ENCODE results near the gene NFILZ.
"Not testable (repeated sequence)": the region's sequence is repeated elsewhere in the genome, so short reads cannot be mapped to it uniquely, and the experiment has no call there.

Gene NFILZ

DNA sequence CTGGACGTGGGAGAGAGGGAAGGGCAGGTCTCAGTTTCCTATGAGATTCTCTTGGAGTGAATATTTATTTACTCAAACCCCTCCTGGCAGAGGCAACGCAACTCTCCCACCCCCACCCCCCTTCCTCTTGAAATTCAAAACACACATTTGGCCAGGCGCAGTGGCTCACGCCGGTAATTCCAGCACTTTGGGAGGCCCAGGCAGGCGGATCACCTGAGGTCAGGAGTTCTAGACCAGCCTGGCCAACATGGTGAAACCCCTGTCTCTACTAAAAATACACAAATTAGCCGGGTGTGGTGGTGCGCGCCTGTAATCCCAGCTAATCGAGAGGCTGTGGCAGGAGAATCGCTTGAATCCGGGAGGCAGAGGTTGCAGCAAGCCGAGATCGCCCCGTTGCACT, 13.1 kb upstream of the NFILZ start:
- H3K27ac Mint-ChIP-seq; H3K36me3 Mint-ChIP-seq (ENCODE audit: low read depth): not testable (repeated sequence)
- H3K27me3 Mint-ChIP-seq, result peaks cover 28% of the 10 kb centered on the region

GRCh38 chr19:8617984-8618383, 12.4 kb upstream of the NFILZ start:
- intact Hi-C loops (cut with micrococcal nuclease), result no loop called here
- no peaks in the 10 kb centered on the region for H3K36me3 Mint-ChIP-seq (ENCODE audit: low read depth)
- no peak overlapping the region for H3K4me3 Mint-ChIP-seq
- peaks cover 27% of the 10 kb centered on the region for H3K27me3 Mint-ChIP-seq
- H3K4me1 Mint-ChIP-seq (ENCODE audit: low read depth), result no peaks in the 10 kb centered on the region
- H3K27ac Mint-ChIP-seq, result no peak overlapping the region
- no peaks in the 10 kb centered on the region for H3K9me3 Mint-ChIP-seq

More for the DNA sequence above, 13.1 kb upstream of the NFILZ start:
- H3K9me3 Mint-ChIP-seq; intact Hi-C loops (cut with micrococcal nuclease); H3K4me3 Mint-ChIP-seq; H3K4me1 Mint-ChIP-seq (ENCODE audit: low read depth): not testable (repeated sequence)

DNA sequence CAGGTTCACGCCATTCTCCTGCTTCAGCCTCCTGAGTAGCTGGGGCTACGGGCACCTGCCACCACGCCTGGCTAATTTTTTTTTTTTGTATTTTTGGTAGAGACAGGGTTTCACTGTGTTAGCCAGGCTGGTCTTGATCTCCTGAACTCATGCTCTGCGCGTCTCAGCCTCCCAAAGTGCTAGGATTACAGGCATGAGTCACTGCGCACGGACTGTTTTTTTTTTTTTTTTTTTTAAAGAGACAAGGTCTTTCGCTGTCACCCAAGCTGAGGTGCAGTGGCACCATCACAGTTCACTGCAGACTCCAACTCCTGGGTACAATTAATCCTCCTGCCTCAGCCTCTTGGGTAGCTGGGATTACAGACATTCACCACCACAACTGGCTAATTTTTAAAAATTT, 11.7 kb upstream of the NFILZ start:
- H3K27me3 Mint-ChIP-seq, result peaks cover 21% of the 10 kb centered on the region
- H3K27ac Mint-ChIP-seq, result no peak overlapping the region
- no peaks in the 10 kb centered on the region for H3K4me1 Mint-ChIP-seq (ENCODE audit: low read depth)
- H3K9me3 Mint-ChIP-seq, result no peaks in the 10 kb centered on the region
- H3K36me3 Mint-ChIP-seq (ENCODE audit: low read depth), result no peaks in the 10 kb centered on the region
- intact Hi-C loops (cut with micrococcal nuclease), result no loop called here
- H3K4me3 Mint-ChIP-seq, result no peak overlapping the region

GRCh38 chr19:8622886-8623285, 7.5 kb upstream of the NFILZ start:
- H3K27me3 Mint-ChIP-seq, result peaks cover 11% of the 10 kb centered on the region
- H3K27ac Mint-ChIP-seq; H3K36me3 Mint-ChIP-seq (ENCODE audit: low read depth); H3K9me3 Mint-ChIP-seq; H3K4me3 Mint-ChIP-seq; intact Hi-C loops (cut with micrococcal nuclease); H3K4me1 Mint-ChIP-seq (ENCODE audit: low read depth): not testable (repeated sequence)

DNA sequence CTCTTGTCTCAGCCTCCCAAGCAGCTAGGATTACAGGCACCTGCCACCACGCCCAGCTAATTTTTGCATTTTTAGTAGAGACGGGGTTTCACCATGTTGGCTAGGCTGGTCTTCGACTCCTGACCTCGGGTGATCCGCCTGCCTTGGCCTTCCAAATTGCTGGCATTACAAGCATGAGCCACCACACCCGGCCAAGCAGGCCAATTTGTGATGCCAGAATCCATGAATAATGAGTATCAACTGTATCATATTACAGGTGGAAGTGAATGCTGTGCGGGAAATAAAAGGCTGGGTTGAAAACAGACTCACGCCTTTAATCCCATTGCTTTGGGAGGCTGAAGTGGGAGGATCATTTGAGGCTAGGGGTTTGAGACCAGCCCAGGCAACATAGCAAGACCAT, 3.6 kb upstream of the NFILZ start:
- no peak overlapping the region for H3K4me3 Mint-ChIP-seq
- H3K27me3 Mint-ChIP-seq, result peaks cover 3% of the 10 kb centered on the region
- intact Hi-C loops (cut with micrococcal nuclease), result no loop called here
- no peaks in the 10 kb centered on the region for H3K4me1 Mint-ChIP-seq (ENCODE audit: low read depth)
- peaks cover 8% of the 10 kb centered on the region for H3K9me3 Mint-ChIP-seq
- no peak overlapping the region for H3K27ac Mint-ChIP-seq
- no peaks in the 10 kb centered on the region for H3K36me3 Mint-ChIP-seq (ENCODE audit: low read depth)

GRCh38 chr19:8629184-8629583, 1.2 kb upstream of the NFILZ start:
- H3K4me1 Mint-ChIP-seq (ENCODE audit: low read depth), result peaks cover 9% of the 10 kb centered on the region
- no peak overlapping the region for H3K27ac Mint-ChIP-seq
- H3K4me3 Mint-ChIP-seq, result no peak overlapping the region
- intact Hi-C loops (cut with micrococcal nuclease), result no loop called here
- no peaks in the 10 kb centered on the region for H3K36me3 Mint-ChIP-seq (ENCODE audit: low read depth)
- H3K9me3 Mint-ChIP-seq, result peaks cover 8% of the 10 kb centered on the region
- peaks cover 3% of the 10 kb centered on the region for H3K27me3 Mint-ChIP-seq

- Mint-ChIP-seq H3K9me3 (peaks cover 8% of the 10 kb centered on the region), H3K4me1 (ENCODE audit: low read depth) (peaks cover 9% of the 10 kb centered on the region), H3K27me3 (peaks cover 3% of the 10 kb centered on the region), H3K36me3 (ENCODE audit: low read depth) (no peaks in the 10 kb centered on the region), H3K4me3 (no peak overlapping the region), H3K27ac (no peak overlapping the region)
- intact Hi-C loops (cut with micrococcal nuclease), result no loop called here
These were observed 477 bp downstream of the NFILZ start for GRCh38 chr19:8630796-8631424.

- Mint-ChIP-seq H3K36me3 (ENCODE audit: low read depth) (no peaks in the 10 kb centered on the region), H3K4me1 (ENCODE audit: low read depth) (peaks cover 9% of the 10 kb centered on the region), H3K27ac (no peak overlapping the region), H3K9me3 (peaks cover 8% of the 10 kb centered on the region), H3K27me3 (peaks cover 3% of the 10 kb centered on the region), H3K4me3 (no peak overlapping the region)
- intact Hi-C loops (cut with micrococcal nuclease), result no loop called here
These were observed 989 bp downstream of the NFILZ start for GRCh38 chr19:8631425-8631819.

DNA sequence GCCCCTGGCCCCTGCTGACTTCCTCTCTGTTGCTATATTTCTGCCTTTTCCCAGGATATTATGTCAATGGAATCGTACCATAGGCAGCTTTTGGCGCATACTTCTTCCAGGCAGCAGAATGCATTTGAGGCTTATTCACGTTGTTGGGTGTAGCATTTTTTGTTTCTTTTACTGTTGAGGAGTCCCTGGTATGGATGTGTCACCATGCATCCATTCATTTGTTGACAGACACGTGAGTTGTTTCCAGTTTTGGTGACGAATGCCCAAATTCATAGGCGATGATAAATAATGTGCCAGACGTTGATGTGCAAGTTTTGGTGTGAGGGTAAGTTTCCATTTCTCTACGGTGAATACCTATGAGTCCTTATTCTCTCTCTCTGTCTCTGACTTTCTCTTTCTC, 5.0 kb downstream of the NFILZ start:
- intact Hi-C loops (cut with micrococcal nuclease), result no loop called here
- Mint-ChIP-seq H3K9me3 (no peaks in the 10 kb centered on the region), H3K36me3 (ENCODE audit: low read depth) (no peaks in the 10 kb centered on the region), H3K4me3 (no peak overlapping the region), H3K4me1 (ENCODE audit: low read depth) (peaks cover 43% of the 10 kb centered on the region), H3K27me3 (peaks cover 1% of the 10 kb centered on the region), H3K27ac (no peak overlapping the region)

DNA sequence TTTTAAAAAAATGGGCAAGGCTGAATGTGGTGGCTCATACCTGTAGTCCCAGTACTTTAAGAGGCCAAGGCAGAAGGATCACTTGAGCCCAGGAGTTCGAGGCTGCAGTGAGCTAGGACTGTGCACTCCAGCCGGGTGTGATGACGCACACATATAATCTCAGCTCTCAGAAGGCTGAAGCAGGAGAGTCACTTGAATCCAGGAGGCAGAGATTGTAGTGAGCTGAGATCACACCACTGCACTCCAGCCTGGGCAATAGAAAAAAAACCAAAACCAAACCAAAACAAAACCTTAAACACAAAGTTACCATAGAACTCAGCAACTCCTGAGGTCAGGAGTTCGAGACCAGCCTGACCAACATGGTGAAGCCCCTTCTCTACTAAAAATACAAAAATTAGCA, 6.6 kb downstream of the NFILZ start:
- H3K27me3 Mint-ChIP-seq; H3K36me3 Mint-ChIP-seq (ENCODE audit: low read depth); intact Hi-C loops (cut with micrococcal nuclease); H3K27ac Mint-ChIP-seq; H3K4me3 Mint-ChIP-seq; H3K9me3 Mint-ChIP-seq: not testable (repeated sequence)
- H3K4me1 Mint-ChIP-seq (ENCODE audit: low read depth), result peaks cover 59% of the 10 kb centered on the region

- intact Hi-C loops (cut with micrococcal nuclease), result no loop called here
- no peaks in the 10 kb centered on the region for H3K27me3 Mint-ChIP-seq
These were observed 7.7 kb downstream of the NFILZ start for GRCh38 chr19:8638078-8638619.

DNA sequence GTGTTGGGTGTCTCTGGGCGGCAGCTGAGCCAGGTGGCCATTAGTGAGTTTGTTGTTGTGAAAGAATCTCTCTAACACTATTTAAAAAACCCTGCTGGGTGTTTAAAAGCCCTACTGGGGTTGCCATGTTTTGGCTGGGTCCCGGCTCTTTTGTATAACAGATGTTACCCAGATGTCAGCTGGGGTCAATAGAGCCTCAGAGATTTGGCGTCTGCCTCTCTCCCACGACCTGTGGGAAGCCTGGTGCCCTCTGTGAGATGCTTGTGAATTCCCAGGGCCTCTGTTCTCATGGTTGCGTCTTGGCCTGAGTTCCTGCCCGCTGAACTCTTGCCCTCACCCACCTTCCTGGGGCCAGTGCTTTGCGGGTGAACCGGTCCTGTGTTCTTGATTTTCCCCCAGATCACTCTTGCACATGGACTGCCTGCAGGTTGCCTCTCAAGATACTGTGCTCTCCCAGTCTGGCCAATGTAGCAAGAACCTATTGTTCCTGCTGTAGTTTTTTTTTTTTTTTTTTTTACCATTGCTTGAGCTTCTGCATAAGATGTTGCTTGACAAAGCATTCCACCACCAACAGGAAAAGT, 9.5 kb downstream of the NFILZ start:
- peak overlapping the region; percentile 76 for H3K27ac Mint-ChIP-seq
- peaks cover 70% of the 10 kb centered on the region for H3K4me1 Mint-ChIP-seq (ENCODE audit: low read depth)
- no peaks in the 10 kb centered on the region for H3K9me3 Mint-ChIP-seq
- intact Hi-C loops (cut with micrococcal nuclease), result loop anchor here (10.0 kb wide), 1 partner anchor 45 kb away; no protein-coding TSS in a partner anchor
- H3K36me3 Mint-ChIP-seq (ENCODE audit: low read depth), result no peaks in the 10 kb centered on the region
- H3K4me3 Mint-ChIP-seq, result peak overlapping the region; percentile 44
- H3K27me3 Mint-ChIP-seq, result no peaks in the 10 kb centered on the region

More at GRCh38 chr19:8638078-8638619, 7.7 kb downstream of the NFILZ start:
- Mint-ChIP-seq H3K4me3 (peak overlapping the region; percentile 70), H3K27ac (peak overlapping the region; percentile 76), H3K36me3 (ENCODE audit: low read depth) (no peaks in the 10 kb centered on the region), H3K9me3 (no peaks in the 10 kb centered on the region), H3K4me1 (ENCODE audit: low read depth) (peaks cover 68% of the 10 kb centered on the region)

DNA sequence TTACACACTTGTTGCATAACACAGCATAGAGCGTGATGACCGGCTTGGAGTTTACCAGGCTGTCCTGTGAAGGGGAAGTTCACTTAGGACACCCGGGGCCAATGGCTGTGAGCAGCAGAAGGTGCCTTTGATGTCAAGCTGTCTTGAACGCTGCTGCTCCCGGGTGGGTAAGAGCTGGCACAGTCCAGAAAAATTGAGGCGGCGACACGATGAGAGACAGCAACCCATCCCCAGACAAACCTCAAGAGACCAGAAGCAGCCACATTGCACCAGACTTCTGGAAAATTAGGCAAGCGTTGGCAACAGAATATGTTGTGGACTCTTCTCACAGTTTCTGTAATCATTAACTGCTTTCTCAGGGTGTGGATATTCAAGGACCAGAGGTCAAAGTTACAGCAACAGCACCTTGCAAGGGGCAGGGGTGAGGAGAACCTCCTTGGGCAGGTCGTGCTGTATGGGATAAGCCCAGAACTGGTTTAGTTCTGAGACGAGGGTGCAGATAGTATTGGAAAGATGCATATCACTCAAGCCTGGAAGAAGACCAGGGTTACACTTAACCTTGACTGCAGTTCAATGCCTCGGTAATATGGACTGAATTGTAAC, 10.1 kb downstream of the NFILZ start:
- intact Hi-C loops (cut with micrococcal nuclease), result loop anchor here (10.0 kb wide), 1 partner anchor 46 kb away; no protein-coding TSS in a partner anchor
- Mint-ChIP-seq H3K27ac (peak overlapping the region; percentile 76), H3K4me1 (ENCODE audit: low read depth) (peaks cover 76% of the 10 kb centered on the region), H3K9me3 (no peaks in the 10 kb centered on the region), H3K36me3 (ENCODE audit: low read depth) (no peaks in the 10 kb centered on the region), H3K4me3 (no peak overlapping the region), H3K27me3 (no peaks in the 10 kb centered on the region)

DNA sequence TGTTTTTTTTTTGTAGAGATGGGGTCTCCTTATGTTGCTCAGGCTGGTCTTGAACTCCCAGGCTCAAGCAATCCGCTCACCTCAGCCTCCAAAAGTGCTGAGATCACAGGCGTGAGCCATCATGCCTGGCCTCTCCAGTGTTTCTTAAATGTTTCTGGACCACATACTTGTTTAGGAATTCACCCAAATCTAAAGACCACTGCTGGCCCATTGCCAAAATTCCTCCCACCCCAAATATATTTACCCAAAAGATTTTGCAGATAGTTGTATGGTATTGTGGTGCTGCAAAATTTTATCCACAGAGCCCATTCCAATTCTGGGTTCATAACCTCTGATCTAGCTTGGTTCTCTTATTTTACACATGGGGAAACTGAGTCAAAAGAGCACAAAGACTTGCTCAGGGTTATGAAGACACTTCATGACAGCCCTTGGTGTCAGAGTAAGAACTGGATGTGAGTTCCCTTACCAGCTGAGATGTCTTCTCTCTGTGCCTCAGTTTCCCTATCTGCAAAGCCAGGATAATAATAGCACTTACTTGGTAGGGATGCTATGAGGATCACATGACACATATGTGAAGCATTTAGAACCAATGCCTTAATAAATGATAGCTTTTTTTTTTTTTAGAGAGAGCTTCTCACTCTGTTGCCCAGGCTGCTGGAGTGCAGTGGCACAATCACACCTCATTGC, 10.9 kb downstream of the NFILZ start:
- intact Hi-C loops (cut with micrococcal nuclease), result loop anchor here (10.0 kb wide), 1 partner anchor 47 kb away; no protein-coding TSS in a partner anchor
- no peaks in the 10 kb centered on the region for H3K27me3 Mint-ChIP-seq
- H3K9me3 Mint-ChIP-seq, result no peaks in the 10 kb centered on the region
- no peaks in the 10 kb centered on the region for H3K36me3 Mint-ChIP-seq (ENCODE audit: low read depth)
- peaks cover 85% of the 10 kb centered on the region for H3K4me1 Mint-ChIP-seq (ENCODE audit: low read depth)
- no peak overlapping the region for H3K4me3 Mint-ChIP-seq
- H3K27ac Mint-ChIP-seq, result no peak overlapping the region
